PC-3 (cell line): ENCODE results near the gene RFX1. TPM values are rescaled to one million over a fixed set of nuclear protein-coding genes. Genes with fewer than 3 reads are reported as not detected.

Source experiments
- ATAC-seq: fragments of 200-7000 bp; cut with Tn5 transposase; 2 replicates; pipeline ENCODE4 v1.9.1; 2020; ENCODE audit warnings: mild to moderate bottlenecking, moderate library complexity
- BruUV-seq: library from RNA; stranded (reverse); fragments of 400-500 nt; replicated peaks from 2 replicates; lab custom pipeline; 2021; lab: Mats Ljungman, UMichigan
- CTCF ChIA-PET: fragments of 300-600 bp; sonication (Branson Sonifier 250); formaldehyde crosslinking; loops from one replicate; lab custom pipeline; 2022; ENCODE audit warnings: antibody characterized with exemption; lab: Charles Lee
- POLR2A ChIA-PET: fragments of 300-600 bp; sonication (Branson Sonifier 250); formaldehyde crosslinking; loops from one replicate; lab custom pipeline; 2022; ENCODE audit warnings: antibody characterized with exemption; ENCODE audit not compliant: unreplicated experiment; lab: Charles Lee
- DNase-seq: peaks from one replicate; pipeline ENCODE4 v3.0.0-alpha.2; 2015
- H2AFZ ChIP-seq: fragments of 300-600 bp; sonication (generic); 2 replicates; pipeline ENCODE4 v1.6.0; 2016; ENCODE audit warnings: antibody characterized with exemption, low read length
- H3F3A ChIP-seq: fragments of 300-600 bp; sonication (generic); one replicate; pipeline ENCODE4 v1.6.0; 2017; ENCODE audit warnings: antibody characterized with exemption, low read length, control low read depth, mild to moderate bottlenecking; ENCODE audit not compliant: unreplicated experiment
- H3K27ac ChIP-seq: fragments of 300-600 bp; sonication (generic); 2 replicates; pipeline ENCODE4 v1.5.1; 2016; ENCODE audit warnings: mild to moderate bottlenecking, low read length
- H3K27me3 ChIP-seq: fragments of 300-600 bp; sonication (generic); 2 replicates; pipeline ENCODE4 v1.6.1; 2016; ENCODE audit warnings: low read length, mixed read lengths
- H3K36me3 ChIP-seq: fragments of 300-600 bp; sonication (generic); 2 replicates; pipeline ENCODE4 v1.6.1; 2016; ENCODE audit warnings: low read depth, mixed run types, low read length, mixed read lengths
- H3K4me1 ChIP-seq: fragments of 300-600 bp; sonication (generic); 2 replicates; pipeline ENCODE4 v1.5.1; 2016; ENCODE audit warnings: low read length; ENCODE audit not compliant: insufficient read depth
- H3K4me2 ChIP-seq: fragments of 300-600 bp; sonication (generic); 2 replicates; pipeline ENCODE4 v1.6.0; 2016; ENCODE audit warnings: low read length
- H3K4me3 ChIP-seq: fragments of 300-600 bp; sonication (generic); 2 replicates; pipeline ENCODE4 v1.5.1; 2016; ENCODE audit warnings: mild to moderate bottlenecking, low read length, mixed read lengths
- H3K79me2 ChIP-seq: fragments of 300-600 bp; sonication (generic); 2 replicates; pipeline ENCODE4 v1.6.1; 2017; ENCODE audit warnings: low read length, mixed read lengths
- H3K9ac ChIP-seq: fragments of 300-600 bp; sonication (generic); 2 replicates; pipeline ENCODE4 v1.6.0; 2016; ENCODE audit warnings: mild to moderate bottlenecking, low read length
- H3K9me2 ChIP-seq: fragments of 300-600 bp; sonication (generic); replicated peaks from 2 replicates; pipeline ENCODE4 v1.6.1; 2016; ENCODE audit warnings: mixed run types, low read length, mixed read lengths
- H3K9me3 ChIP-seq: fragments of 300-600 bp; sonication (generic); 2 replicates; pipeline ENCODE4 v1.6.1; 2016; ENCODE audit warnings: low read length, mixed read lengths
- H4K20me1 ChIP-seq: fragments of 300-600 bp; sonication (generic); 2 replicates; pipeline ENCODE4 v1.6.1; 2016; ENCODE audit warnings: low read length, mixed read lengths
- EZH2 ChIP-seq: fragments of 300-600 bp; sonication (generic); IDR thresholded peaks from one replicate; pipeline ENCODE4 v1.6.1; 2017; ENCODE audit warnings: antibody characterized with exemption, mild to moderate bottlenecking, low read length; ENCODE audit not compliant: unreplicated experiment
- EZH2phosphoT487 ChIP-seq: fragments of 300-600 bp; sonication (generic); IDR thresholded peaks from 2 replicates; pipeline ENCODE4 v1.6.1; 2018; ENCODE audit warnings: mild to moderate bottlenecking, antibody characterized with exemption, low read length, borderline replicate concordance
- intact Hi-C: fragments of 100-400 bp; cut with micrococcal nuclease; formaldehyde crosslinking; loops from 2 replicates; pipeline ENCODE4 v1.9.0; 2023
- total RNA-seq: library from RNA; depleted of rRNA; stranded (reverse); fragments of >200 nt; gene quantifications from 2 replicates; pipeline ENCODE4 v1.2.3, GENCODE V29; 2014
- TF ChIP-seq, protein P1 (sequence below): fragments of 300-600 bp; sonication (generic); conservative IDR thresholded peaks from 2 replicates; pipeline ENCODE4 v1.5.1; 2017; ENCODE audit warnings: antibody characterized with exemption, low read depth, mild to moderate bottlenecking, low read length

The RFX1 gene
- total RNA-seq, 1 experiment from 2014 or later, result 7.5 TPM

DNA sequence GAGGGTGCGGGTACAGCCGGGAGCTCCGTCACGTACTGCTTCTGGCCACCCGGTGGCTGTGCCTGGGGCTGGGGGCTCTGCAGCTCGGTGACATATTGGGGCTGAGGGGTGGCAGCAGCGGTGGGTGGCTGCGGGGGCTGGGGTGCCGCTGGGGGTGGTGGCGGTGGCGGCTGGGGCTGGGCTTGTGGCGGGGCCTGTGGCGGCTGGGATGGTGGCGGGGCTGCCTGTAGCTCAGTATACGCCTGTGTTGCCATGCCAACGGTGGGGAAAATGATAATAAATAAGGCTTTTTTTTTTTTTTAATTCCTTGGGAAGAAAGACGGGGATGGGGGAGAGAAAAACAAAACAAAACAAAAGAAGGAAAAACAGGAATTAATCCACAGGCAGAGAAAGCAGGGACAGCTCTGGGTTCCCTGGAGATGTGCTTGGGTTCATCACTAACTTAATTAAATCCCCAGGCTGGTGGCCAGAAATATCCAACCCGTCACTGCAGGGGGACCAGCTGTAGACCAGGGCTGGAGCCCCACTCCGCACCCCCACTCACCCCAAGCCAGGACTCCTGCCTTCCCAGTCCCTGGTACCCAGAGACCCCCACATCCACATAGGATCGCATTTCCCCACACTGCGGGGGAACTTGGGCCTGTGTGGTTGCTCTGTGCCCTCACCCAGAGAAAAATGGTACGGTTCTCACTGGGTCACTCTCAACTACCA lies 12.4 kb downstream of the RFX1 start:
- TF ChIP-seq EZH2phosphoT487, result no peak
- TF ChIP-seq, protein P1, sequence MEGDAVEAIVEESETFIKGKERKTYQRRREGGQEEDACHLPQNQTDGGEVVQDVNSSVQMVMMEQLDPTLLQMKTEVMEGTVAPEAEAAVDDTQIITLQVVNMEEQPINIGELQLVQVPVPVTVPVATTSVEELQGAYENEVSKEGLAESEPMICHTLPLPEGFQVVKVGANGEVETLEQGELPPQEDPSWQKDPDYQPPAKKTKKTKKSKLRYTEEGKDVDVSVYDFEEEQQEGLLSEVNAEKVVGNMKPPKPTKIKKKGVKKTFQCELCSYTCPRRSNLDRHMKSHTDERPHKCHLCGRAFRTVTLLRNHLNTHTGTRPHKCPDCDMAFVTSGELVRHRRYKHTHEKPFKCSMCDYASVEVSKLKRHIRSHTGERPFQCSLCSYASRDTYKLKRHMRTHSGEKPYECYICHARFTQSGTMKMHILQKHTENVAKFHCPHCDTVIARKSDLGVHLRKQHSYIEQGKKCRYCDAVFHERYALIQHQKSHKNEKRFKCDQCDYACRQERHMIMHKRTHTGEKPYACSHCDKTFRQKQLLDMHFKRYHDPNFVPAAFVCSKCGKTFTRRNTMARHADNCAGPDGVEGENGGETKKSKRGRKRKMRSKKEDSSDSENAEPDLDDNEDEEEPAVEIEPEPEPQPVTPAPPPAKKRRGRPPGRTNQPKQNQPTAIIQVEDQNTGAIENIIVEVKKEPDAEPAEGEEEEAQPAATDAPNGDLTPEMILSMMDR, result no peak
- no peak for TF ChIP-seq EZH2
- no peak overlapping the region for H3K4me3 ChIP-seq
- H3K36me3 ChIP-seq, result peaks cover 8% of the 10 kb centered on the region
- POLR2A ChIA-PET, result no interaction called here
- no peak overlapping the region for H3K9ac ChIP-seq
- ATAC-seq (no peak), DNase-seq (no peak)
- intact Hi-C loops, result no loop called here
- H2AFZ ChIP-seq, result no peak overlapping the region
- H3K27ac ChIP-seq, result no peak overlapping the region
- H4K20me1 ChIP-seq, result no peaks in the 10 kb centered on the region
- H3F3A ChIP-seq, result no peaks in the 10 kb centered on the region
- H3K4me1 ChIP-seq, result no peaks in the 10 kb centered on the region
- no peaks in the 10 kb centered on the region for H3K79me2 ChIP-seq
- H3K4me2 ChIP-seq, result no peak overlapping the region
- H3K9me3 ChIP-seq, result no peaks in the 10 kb centered on the region
- no peaks in the 10 kb centered on the region for H3K9me2 ChIP-seq
- H3K27me3 ChIP-seq, result no peaks in the 10 kb centered on the region
- CTCF ChIA-PET, result interaction anchor here (0.7 kb wide), 1 partner anchor 38 kb away, joined by 14 read pairs; the partner anchor contains the start of gene IL27RA
- BruUV-seq, result no TSS peak

DNA sequence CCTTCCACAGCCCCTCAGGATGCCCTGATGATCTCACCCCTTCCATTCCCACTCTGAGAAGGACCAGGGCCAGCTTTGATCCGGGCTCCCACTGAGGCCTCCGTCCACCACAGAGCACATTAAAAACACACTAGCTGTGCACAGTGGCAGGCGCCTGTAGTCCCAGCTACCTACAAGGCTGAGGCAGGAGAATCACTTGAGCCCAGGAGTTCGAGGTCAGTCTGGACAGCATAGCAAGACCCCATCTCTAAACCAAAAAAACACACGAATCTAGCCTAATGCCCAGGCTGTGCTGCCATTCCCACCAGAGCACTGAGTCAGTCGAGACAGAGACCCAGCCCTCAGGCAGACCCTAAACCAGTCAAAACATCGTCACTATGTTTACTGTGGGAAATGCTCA lies 14.1 kb downstream of the RFX1 start:
- no peaks in the 10 kb centered on the region for H3K79me2 ChIP-seq
- H3K27ac ChIP-seq, result no peak overlapping the region
- TF ChIP-seq, protein P1, result no peak
- TF ChIP-seq EZH2phosphoT487 (no peak), EZH2 (no peak)
- H3K4me1 ChIP-seq, result no peaks in the 10 kb centered on the region
- H3K4me3 ChIP-seq, result no peak overlapping the region
- no peak overlapping the region for H2AFZ ChIP-seq
- no peaks in the 10 kb centered on the region for H3K27me3 ChIP-seq
- H3K36me3 ChIP-seq, result peaks cover 3% of the 10 kb centered on the region; the same call in 1 of the 2 replicates
- POLR2A ChIA-PET, result interaction anchor here (0.6 kb wide), 1 partner anchor 15 kb away, joined by 4 read pairs; no protein-coding TSS in a partner anchor
- no peaks in the 10 kb centered on the region for H3K9me3 ChIP-seq
- H3F3A ChIP-seq, result no peaks in the 10 kb centered on the region
- no peak overlapping the region for H3K9ac ChIP-seq
- no peaks in the 10 kb centered on the region for H3K9me2 ChIP-seq
- DNase-seq (no peak), ATAC-seq (no peak)
- no peak overlapping the region for H3K4me2 ChIP-seq
- CTCF ChIA-PET, result no interaction called here
- no peaks in the 10 kb centered on the region for H4K20me1 ChIP-seq
- intact Hi-C loops, result no loop called here
- no TSS peak for BruUV-seq

DNA sequence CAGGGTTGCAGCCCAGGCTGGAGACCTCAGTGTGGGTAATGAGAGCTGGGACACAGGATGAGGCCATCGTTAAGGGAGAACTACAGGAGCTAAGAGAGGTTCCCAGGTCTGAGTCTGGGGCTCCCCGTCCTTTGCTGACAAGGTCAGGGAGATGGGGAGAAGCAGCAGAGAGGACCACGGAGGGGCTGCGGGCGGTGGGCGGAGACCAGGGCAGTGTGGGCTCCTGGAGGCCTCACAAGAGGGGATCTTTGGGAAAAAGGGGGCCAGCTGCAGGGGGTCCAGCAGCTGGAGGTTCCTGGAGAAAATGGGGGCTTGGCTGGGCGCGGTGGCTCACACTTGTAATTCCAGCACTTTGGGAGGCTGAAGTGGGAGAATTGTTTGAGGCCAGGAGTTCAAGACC lies 16.0 kb downstream of the RFX1 start:
- H3K9me2 ChIP-seq, result no peaks in the 10 kb centered on the region
- H3K27ac ChIP-seq, result no peak overlapping the region
- H3K4me3 ChIP-seq, result no peak overlapping the region
- CTCF ChIA-PET, result no interaction called here
- TF ChIP-seq EZH2phosphoT487, result no peak
- TF ChIP-seq, protein P1, result no peak
- TF ChIP-seq EZH2, result no peak
- BruUV-seq, result no TSS peak
- no peaks in the 10 kb centered on the region for H3K9me3 ChIP-seq
- H3K27me3 ChIP-seq, result no peaks in the 10 kb centered on the region
- intact Hi-C loops, result no loop called here
- H2AFZ ChIP-seq, result no peak overlapping the region
- H3K4me1 ChIP-seq, result no peaks in the 10 kb centered on the region
- H3K79me2 ChIP-seq, result no peaks in the 10 kb centered on the region
- no peaks in the 10 kb centered on the region for H3F3A ChIP-seq
- peaks cover 3% of the 10 kb centered on the region; the same call in 1 of the 2 replicates for H3K36me3 ChIP-seq
- ATAC-seq, result no peak
- H3K9ac ChIP-seq, result no peak overlapping the region
- no peak overlapping the region for H3K4me2 ChIP-seq
- POLR2A ChIA-PET, result no interaction called here
- no peak for DNase-seq
- H4K20me1 ChIP-seq, result no peaks in the 10 kb centered on the region
